Caki2 (cell line): ENCODE measurements around the gene PLEKHG2. TPM values are rescaled to one million over a fixed set of nuclear protein-coding genes. Genes with fewer than 3 reads are reported as not detected.
"Not testable (repeated sequence)": the region's sequence is repeated elsewhere in the genome, so short reads cannot be mapped to it uniquely, and the experiment has no call there.

Experiments used
- DNase-seq: peaks from one replicate; pipeline ENCODE4 v3.0.0-alpha.2; 2015; ENCODE audit warnings: low read depth
- in situ Hi-C: cut with HindIII; loops from 2 replicates; pipeline ENCODE4 v1.10.0; 2016; ENCODE audit warnings: low sequenced_read_pairs, low pct_unique_long_range_greater_than_20kb, mixed read lengths
- total RNA-seq: library from RNA; depleted of rRNA; stranded (reverse); fragments of >200 nt; shearing (Covaris generic); gene quantifications from 2 replicates; pipeline ENCODE4 v1.2.3, GENCODE V29; 2014; ENCODE audit warnings: low replicate concordance

Gene PLEKHG2
- total RNA-seq, 1 experiment from 2014 or later = 5.1 TPM

DNA sequence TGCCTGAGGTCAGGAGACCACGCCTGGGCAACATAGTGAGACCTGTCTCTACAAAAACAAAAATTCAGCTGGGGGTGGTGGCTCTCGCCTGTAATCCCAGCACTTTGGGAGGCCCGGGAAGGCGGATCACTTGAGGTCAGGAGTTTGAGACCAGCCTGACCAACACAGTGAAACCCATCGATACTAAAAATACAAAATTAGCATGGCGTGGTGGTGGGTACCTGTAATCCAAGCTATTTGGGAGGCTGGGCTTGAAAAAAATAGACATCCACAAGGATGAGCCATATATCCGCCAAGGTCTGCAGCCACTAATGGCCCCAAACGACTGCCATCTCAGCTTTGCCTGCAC is 20.2 kb downstream of the PLEKHG2 start:
- in situ Hi-C loops = no loop called here

DNA sequence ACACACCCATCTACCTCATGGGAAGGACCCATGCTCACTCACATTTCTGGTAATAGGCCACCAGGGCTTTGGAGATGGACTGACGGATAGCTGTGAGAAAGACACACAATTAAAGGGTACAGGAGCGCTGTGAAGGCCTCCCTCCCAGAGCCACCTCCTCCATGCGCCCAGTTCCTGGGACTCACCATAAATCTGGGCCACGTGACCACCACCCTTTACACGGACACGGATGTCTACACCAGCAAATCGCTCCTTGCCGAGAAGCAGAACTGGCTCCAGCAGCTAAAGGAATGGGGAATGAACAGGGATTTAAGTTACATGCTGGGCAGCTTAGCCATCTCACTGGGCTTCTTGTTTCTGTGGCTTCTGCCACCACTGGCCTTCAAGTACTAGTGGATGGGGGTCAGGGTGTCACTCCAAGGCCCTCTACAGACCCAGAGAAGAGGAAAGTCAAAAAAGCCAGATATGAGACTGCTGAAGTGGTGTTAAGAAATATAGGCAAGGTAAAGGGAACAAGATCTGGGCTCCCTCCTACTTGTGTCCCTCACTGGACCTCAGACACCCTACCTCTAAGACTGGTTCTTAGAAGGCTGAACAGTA is 21.1 kb downstream of the PLEKHG2 start:
- in situ Hi-C loops = no loop called here
- DNase-seq = no peak

More for the DNA sequence above, 20.2 kb downstream of the PLEKHG2 start:
- DNase-seq = no peak

DNA sequence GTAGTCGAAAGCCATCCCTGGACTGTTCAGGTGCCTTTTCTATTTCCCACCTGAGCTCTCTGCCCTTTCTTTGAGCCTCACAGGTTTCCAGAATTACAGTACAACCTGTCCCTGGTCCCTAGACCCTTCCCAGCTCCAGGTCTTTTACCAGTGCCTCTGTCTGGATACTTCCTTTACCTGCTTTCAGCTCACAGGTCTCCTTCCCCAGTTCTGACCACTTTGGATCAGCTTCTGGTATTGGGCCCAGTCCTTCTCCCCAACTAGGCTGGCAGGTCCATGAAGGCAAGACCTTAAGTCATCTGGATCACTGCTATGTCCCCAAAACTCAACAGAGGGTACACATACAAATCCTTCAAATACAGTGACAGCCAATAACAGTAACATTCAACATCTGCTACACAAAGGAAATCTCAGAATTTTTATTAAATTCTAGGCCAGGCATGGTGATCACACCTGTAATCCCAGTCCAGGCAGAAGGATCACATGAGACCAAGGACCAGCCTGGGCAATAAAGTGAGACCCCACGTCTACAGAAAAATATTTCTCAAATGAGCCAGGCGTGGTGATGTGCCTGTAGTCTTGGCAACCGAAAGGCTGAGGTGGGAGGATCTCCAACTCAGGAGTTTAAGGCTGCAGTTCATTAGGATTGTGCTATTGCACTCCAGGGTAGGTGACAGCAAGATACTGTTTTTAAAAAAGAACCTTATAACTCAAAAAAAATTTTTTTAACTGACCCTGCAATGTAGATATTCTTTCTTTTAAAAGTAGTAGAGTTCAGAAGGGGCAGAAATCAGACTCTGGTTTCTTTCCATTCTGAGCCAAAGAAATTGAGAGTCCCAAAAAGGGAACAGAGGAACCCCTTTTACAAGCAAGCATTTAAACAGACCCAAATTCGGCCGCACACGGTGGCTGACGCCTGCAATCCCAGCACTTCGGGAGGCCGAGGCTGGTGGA is 21.9 kb downstream of the PLEKHG2 start:
- DNase-seq = no peak
- in situ Hi-C loops = no loop called here

DNA sequence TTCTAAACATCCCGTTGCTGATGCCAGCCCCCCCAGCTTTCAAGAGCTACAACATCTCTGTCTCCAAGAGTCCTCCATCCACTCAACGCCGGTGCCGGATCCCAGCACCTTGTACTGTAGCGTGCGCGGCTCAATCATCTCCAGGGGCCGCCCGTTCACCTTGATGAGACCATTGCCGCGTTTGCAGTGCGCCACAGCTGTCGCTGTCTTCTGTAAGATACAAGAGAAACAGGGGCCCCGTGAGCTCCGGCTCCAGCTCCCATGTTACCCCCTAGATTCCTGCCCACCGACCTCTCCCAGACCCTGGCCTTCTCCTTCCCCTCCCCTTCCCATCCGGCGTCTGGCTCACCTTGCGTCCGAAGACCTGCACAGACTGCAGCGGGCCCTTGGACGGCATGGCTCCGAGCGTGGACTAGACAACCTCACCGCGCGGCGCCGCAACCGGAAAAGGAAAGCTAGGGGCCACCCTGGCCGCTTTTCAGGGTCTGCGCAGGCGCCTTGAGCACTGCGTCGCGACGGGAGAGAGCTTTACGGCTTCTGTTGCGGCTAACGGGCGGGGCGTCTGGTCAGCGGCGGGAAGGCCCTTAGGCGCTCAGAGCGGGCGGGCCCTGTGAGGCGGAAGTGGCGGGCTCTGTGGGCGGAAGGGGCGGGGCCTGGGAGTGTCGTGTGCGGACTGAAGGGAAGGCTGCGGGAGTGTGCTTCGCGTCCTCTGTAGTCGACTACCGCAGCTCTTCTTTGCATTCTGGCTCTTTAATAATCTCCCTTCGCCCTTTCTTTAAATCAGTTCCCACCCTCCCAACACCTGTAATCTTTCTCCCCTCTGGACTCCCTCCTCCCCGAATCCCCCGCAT is 23.3 kb downstream of the PLEKHG2 start, which contains the start of gene RPS16:
TSS of gene RPS16 (minus strand) at position 451 of the 851 bp plus-strand sequence. CDS start at position 397, 54 bp downstream.
- peak; percentile 98 for DNase-seq
- in situ Hi-C loops = no loop called here

DNA sequence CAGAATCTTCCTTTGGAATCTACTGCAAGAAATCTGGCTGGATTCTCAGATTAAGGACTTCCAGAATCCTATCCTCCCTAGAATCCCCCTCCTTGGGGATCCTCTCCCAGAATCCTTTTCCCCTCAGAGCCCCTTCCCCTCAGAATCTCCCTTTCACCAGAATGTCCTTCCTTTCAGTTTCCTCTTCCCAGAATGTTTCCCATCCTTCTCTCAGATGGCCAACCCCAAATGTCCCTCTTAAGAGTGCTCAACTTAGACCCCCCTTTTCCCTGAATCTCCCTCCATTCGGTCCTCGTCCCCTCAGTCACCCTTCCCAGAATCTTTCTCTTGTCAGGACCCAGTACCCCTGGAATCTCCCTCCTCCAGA is 23.9 kb downstream of the PLEKHG2 start:
- in situ Hi-C loops = no loop called here
- DNase-seq = no peak

DNA sequence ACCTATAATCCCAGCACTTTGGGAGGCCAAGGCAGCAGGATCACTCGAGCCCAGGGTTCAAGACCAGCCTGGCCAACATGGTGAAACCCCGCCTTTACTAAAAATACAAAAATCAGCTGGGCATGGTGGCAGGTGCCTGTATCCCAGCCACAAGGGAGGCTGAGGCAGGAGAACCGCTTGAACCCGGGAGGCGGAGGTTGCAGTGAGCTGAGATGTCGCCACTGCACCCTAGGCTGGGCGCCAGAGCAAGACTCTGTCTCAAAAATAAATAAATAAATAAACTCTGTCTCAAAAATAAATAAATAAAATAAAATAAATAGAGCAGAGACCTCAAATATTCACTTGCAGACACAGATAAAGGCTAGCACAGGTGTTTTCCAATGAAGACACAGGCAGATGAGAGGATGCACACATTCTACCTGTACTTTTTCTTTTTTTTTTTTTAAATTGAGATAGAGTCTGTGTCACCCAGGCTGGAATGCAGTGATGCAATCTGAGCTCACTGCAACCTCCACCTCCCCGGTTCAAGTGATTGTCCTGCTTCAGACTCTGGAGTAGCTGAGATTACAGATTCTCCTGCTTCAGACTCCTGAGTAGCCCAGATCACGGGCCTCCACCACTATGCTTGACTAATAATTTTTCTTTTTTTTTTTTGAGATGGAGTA is 25.9 kb downstream of the PLEKHG2 start:
- DNase-seq = no peak
- in situ Hi-C loops = no loop called here

DNA sequence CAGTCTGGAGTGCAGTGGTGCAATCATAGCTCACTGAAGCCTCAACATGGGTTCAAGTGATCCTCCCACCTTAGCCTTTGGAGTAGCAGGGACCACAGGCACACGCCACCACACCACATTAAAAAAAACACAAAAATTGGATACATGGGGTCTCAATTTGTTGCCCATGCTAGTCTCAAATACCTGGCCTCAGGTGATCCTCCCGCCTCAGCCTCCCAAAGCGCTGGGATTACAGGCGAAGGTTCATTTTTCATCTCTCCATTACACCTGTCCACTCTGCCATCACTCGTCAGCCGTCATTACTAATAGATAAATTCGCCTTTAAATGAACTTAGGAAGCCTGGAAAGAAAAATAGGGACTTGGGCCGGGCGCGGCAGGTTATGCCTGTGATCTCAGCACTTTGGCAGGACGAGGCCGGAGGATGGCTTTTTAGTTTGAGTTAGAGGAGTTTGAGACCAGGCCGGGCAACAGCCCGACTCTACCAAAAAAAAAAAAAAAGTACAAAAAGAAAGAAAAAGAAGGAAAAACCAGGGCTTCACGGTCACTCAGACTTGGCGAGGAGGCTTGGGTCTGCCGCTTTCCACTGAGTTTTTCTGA is 32.2 kb downstream of the PLEKHG2 start:
- in situ Hi-C loops = no loop called here
- DNase-seq = no peak

DNA sequence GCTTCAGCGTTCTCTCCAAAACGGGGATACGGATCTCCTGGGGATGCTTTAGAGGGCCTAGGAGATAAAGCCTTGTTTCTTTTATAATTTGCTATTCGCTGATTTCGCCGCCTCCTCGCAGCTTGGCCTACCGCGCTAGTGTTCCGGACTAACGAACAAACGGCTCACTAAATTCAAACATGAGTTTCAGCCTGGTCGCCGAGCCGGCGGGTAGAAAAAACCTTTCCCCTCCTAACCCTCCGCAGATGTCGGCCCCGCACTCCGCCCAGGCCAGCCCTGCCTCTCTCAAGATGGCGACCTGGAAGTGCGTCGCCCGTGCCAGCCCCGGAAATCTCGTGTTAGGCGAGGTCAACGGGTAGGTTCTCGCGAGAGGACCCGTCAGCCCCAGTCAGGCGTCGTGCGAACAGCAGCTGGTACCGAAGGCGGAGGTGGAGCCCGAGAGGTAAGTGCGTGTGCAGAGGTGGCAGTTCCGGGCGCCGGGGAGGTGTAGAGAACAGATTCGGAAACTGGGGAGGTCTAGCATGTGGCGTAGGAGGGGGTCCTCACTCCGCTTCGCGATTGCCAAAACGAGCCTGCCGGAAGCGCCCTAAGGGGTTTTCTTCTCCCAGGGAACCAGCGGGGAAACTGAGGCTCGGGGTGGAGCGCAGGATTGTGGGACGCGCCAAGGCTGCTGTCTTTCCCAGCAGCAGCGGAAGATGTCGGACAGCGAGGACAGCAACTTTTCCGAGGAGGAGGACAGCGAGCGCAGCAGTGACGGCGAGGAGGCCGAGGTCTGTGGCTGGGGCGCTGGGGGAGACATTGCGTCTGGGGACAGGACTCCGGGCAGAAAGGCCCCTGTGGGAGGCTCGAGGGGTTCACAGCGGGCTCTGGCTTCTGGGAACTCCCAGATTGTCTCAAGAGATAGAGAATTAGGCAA is 33.0 kb downstream of the PLEKHG2 start, which contains the start of gene SUPT5H:
TSS of gene SUPT5H (plus strand) at position 387 of the 916 bp plus-strand sequence. CDS start at position 696, 309 bp downstream.
- in situ Hi-C loops = no loop called here

DNA sequence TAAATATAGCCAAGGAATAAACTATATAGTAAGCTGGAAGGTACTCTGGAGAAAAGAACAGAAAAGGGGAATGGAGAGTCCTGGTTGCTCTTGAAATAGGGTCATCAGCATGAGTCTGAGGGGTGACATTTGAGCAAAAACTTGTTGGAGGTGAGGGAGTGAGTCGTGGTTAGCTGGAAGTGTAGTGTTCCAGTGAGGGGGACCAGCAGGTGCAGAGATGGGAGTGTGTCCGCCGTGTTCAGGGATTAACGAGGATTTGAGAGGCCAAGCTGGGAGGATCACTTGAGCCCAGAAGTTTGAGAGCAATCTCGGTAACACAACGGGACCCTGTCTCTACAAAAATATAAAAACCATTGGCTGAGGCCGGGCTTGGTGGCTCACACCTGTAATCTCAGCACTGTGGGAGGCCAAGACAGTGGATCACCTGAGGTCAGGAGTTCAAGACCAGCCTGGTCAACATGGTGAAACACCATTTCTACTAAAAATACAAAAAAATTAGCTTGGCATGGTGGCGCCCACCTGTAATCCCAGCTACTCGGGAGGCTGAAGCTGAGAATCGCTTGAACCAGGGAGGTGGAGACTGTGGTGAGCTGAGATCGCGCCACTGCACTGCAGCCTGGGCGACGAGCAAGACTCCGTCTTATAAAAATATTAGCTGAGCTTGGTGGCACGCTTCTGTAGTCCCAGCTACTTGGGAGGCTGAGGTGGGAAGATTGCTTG is 34.1 kb downstream of the PLEKHG2 start:
- in situ Hi-C loops = no loop called here
- no peak for DNase-seq

More for the DNA sequence above, 33.0 kb downstream of the PLEKHG2 start, which contains the start of gene SUPT5H:
- peak; percentile 98 for DNase-seq

DNA sequence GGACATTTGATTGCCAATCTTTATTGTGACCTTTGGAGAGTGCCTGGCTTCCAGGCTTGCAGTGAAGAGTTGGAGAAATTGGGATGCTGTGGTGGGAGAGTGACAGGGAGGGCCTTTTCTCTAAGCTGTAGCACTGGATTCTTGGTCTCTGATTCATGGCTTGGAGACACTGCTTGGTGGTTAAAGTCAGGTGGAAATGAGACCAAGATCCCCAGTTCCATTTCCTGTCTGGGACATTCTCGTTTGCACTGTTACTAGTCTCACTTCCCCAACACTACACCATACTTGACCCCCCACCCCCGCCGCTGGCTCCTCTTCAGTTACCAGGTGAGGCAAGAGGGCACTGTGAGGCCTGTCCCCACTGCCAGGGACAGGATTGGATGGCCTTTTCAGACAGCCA is 35.8 kb downstream of the PLEKHG2 start:
- no peak for DNase-seq
- in situ Hi-C loops = no loop called here

DNA sequence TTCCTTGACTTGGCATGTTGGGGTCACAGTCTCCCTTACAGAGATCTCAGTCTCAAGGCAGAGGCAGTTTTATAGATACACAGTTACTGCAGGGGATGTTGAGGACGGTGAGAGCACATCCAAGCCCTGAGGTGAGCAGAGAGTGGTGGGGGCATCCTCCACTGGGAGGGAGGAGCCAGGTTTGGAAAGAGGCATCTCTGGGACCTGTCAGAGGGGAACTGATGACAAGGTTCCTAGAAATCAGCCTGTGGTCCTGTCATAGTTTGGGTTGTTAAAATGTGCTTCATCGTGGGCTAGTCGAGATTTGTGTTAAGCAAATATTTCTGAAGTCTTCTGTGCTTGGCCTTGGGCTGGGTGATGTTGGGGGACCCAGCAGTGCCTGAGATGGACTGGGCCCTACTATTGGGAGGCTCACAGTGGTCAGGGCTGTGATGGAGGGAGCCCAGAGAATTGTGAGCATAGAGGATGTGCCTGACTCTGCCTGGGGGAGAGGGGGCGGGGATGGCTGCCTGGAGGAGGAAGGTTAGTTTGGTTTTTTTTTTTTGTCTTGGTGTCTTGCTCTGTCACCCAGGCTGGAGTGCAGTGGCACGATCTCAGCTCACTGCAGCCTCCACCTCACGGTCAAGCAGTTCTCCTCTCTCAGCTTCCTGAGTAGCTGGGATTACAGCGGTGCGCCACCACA is 36.8 kb downstream of the PLEKHG2 start:
- no peak for DNase-seq
- in situ Hi-C loops = no loop called here

DNA sequence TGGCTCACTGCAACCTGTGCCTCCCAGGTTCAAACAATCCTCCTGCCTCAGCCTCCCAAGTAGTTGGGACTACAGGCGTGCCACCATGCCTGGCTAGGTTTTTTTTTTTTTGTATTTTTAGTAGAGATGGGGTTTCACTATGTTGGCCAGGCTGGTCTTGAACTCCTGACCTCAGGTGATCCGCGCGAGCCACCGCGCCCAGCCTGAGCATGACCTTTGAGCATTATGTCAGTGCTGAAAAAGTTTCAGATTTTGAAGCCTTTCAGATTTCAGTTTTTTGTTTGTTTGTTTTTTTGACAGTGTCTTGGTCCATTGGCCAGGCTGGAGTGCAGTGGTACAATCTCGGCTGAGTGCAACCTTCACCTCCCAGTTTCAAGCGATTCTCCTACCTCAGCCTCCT is 38.8 kb downstream of the PLEKHG2 start:
- DNase-seq, in situ Hi-C loops: not testable (repeated sequence)

DNA sequence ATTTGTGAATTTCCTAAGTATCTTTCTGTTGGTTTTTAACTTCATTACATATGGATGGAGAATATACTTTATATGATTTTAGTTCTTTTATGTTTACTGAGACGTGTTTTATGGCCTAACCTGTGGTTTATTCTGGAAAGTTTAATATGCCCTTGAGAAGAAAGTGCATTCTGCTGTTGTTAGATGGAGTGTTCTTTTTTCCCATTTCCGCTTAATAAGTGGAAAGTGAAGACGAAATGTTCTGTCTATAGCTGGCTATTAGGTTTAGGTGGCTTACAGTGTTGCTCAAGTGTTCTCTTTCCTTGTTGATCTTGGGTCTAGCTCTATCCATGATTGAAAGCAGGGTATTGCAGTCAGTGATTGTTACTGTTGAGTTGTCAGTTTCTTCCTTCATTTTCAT is 50.9 kb downstream of the PLEKHG2 start:
- in situ Hi-C loops = no loop called here
- no peak for DNase-seq

DNA sequence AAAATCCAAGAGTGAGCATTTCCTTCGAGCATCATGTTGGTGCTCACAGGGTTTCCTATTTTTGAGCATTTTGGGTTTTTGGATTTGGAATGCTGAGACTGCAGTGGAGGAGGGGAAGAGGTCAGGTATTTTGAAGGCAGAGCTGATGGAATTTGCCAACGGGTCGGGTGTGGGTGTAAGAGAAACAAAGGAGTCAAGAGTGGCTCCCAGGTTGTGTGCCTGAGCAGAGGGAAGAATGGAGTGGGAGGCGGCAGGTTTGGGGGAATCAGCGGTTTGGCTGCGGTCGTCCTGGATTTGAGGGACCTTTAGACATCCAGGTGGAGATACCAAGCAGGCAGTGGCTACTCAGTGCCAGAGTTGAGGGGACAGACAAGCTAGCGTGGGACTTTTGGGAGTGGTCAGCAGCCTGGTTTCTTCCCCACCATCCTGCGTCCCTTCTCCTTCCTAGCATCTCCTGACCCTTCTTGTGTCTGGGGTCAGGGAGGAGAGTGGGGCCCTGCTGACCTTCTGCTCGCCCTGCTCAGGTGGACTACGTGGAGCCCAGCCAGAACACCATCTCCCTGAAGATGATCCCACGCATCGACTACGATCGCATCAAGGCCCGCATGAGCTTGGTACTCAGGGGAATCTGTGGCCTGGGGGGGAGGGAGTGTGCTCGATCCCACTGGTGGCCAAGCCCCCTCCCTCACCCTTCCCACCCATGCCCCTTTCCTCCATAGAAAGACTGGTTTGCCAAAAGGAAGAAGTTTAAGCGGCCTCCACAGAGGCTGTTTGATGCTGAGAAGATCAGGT is 53.7 kb downstream of the PLEKHG2 start:
- DNase-seq = no peak
- in situ Hi-C loops = no loop called here

DNA sequence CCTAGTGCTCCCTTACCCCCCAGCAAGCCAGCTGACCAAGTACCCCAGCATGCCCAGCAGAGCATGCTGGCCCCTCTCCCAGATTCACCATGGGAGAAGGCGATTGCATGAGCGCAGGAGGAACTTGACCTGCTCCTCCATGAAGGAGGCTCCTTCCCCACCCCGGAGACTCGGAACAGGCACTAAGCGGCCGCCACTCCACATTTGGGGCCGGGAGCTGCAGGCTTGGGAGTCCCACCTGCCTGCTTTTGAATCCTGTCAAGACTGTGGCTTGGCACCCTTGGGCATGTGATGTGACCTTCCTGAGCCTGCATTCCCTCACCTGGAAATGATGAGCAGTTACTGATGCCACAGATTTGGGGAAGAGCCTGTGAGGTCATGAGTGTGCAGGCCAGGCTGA is 55.5 kb downstream of the PLEKHG2 start:
- in situ Hi-C loops = no loop called here

More for the DNA sequence above, 55.5 kb downstream of the PLEKHG2 start:
- no peak for DNase-seq
